ENCODE measurements around the gene PIAS2.

PIAS2 gene

DNA sequence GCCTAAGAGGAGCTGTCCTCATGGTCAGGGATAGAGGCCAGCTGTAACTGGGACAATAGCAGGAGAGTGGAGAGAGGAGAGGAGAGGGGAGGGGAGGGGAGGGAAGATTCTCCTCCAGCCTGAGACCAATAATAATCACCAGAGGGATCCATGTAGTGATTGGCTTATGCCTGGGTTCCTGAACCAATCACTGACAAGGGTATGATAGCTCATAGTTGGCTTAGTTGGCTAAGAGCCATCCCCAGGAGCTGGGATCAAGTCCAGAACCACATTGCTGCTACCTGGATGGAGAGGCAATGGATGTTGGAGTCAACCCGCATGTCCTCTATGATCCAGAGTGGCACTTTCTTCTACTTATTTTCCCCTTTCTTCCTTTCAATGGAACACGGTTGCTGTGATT is 152.7 kb downstream of the PIAS2 start:
- TF ChIP-seq, protein P1, sequence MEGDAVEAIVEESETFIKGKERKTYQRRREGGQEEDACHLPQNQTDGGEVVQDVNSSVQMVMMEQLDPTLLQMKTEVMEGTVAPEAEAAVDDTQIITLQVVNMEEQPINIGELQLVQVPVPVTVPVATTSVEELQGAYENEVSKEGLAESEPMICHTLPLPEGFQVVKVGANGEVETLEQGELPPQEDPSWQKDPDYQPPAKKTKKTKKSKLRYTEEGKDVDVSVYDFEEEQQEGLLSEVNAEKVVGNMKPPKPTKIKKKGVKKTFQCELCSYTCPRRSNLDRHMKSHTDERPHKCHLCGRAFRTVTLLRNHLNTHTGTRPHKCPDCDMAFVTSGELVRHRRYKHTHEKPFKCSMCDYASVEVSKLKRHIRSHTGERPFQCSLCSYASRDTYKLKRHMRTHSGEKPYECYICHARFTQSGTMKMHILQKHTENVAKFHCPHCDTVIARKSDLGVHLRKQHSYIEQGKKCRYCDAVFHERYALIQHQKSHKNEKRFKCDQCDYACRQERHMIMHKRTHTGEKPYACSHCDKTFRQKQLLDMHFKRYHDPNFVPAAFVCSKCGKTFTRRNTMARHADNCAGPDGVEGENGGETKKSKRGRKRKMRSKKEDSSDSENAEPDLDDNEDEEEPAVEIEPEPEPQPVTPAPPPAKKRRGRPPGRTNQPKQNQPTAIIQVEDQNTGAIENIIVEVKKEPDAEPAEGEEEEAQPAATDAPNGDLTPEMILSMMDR (conservative IDR thresholded peaks at IDR 0.05; ENCODE audit: low read depth, low read length) = no peak
- DNase-seq (ENCODE audit: low read depth) = no peak
- no peak overlapping the region for H3K4me3 ChIP-seq (ENCODE audit: low read depth, low read length)

DNA sequence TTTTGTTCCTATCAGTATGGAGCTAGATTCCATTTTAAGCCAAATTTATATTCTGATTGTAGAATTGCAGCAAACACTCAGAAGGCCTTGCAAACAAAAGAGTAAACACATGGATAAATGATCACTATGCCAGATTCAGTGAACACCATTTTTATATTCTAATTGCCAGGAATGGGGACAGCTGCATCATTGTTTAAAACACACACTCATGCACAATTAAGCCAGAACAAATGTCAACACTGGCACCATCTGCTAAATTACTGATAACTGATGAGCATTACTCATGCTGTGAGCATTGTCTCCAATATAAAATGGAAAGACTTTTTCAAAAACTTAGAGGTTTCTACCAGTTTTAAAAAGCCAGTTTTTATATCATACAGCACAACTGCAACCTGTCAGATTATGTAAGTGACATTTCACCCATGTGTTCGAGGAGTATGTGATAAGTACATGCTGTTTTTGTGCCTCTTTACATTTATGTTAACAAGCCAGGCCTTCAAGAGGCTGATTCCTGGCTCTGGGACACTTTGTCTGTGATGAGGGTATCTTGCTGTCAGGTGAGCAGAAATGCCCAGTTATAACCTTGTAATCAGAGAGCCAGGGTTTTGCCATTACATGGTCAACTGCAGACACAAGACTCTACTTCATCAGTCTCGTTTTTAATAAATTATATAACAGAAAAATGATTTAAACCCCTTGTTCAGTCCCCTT is 156.1 kb downstream of the PIAS2 start:
- no peak overlapping the region for H3K4me3 ChIP-seq (ENCODE audit: low read depth, low read length)
- DNase-seq (ENCODE audit: low read depth) = no peak
- TF ChIP-seq, protein P1 (conservative IDR thresholded peaks at IDR 0.05; ENCODE audit: low read depth, low read length) = no peak

DNA sequence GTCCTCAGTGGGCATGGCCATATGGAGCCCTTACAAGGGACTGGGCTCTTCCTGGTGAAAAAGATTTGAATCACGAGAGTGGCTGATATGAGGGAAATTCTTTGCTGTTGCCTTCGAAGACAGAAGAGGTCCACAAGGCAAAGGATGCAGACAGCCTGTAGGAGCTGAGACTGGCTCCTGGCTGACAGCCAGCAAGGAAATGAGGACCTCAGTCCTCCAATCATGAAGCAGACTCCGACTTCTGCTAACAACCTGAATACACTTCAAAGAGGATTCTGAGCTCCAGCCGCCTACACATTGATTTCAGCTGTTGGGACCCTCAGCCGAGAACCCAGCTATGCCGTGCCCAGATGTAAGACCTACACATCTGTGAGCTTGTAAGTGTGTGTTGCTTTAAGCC is 157.4 kb downstream of the PIAS2 start:
- TF ChIP-seq, protein P1 (conservative IDR thresholded peaks at IDR 0.05; ENCODE audit: low read depth, low read length) = no peak
- no peak overlapping the region for H3K4me3 ChIP-seq (ENCODE audit: low read depth, low read length)
- DNase-seq (ENCODE audit: low read depth) = no peak

DNA sequence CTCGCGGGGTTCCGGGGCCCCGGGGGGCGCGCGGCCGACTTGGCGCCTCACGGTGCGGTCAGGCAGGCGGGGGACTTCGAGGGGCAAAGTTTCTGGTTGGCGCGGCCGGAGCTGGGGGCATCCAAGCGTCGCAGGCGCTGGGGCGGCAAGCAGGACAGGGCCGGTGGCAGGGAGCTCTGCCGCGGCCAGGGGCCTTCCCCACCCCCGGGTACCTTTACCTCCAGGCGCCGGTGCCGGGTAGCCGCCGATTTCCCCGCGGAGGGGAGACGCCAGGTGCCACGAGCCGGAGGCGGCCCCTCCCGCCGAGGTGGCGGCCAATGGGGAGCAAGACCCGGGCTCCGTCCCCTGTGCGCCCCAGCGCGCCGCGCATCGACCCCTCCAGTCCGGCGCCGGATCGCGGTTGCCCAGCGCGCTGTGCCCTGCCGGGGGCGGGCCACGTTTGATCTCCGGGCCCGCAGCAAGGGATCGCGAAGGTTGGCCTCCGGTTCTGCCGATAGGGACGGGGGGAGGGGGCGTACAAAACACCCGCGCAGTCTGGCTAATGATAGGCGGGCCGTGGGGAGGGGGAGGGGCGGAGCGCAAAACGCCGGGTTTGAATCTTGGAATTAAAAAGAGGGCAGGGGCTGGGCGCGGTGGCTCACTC is 160.6 kb downstream of the PIAS2 start, which contains the start of gene ST8SIA5:
ST8SIA5 (minus strand) TSS at position 495 of the 643 bp plus-strand sequence. CDS start 545 bp downstream, outside the sequence.
- TF ChIP-seq, protein P1 (conservative IDR thresholded peaks at IDR 0.05; ENCODE audit: low read depth, low read length) = no peak
- peak within 1 kb of the TSS; percentile 22 for H3K4me3 ChIP-seq (ENCODE audit: low read depth, low read length)

DNA sequence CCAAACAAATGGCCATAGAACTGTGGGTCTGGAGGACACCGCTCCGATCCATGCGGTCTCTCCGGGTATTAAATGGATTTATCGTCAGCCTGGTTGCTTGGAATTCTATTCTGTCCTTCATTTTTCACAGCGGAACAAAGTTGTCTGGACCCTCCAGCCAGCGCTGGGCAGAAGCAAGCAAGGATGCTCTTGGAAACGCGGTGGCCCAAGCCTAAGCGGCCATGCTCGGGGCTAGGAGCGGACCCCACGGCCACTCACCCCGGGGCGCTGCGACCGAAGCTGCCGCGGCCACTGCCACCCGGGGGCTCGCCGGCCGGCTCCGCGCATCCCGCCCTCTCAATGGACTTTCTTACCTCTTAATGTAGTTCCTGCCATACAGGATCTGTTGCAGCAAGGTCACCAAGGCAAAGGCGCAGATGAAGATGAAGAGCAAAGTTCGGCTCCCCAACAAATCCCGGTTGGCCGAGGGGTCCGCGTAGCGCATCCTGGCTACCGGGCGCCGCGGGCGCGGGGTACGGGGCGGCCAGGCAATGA is 161.2 kb downstream of the PIAS2 start:
- no peak overlapping the region for H3K4me3 ChIP-seq (ENCODE audit: low read depth, low read length)
- DNase-seq (ENCODE audit: low read depth) = no peak

More for the DNA sequence above, 160.6 kb downstream of the PIAS2 start, which contains the start of gene ST8SIA5:
- no peak for DNase-seq (ENCODE audit: low read depth)

DNA sequence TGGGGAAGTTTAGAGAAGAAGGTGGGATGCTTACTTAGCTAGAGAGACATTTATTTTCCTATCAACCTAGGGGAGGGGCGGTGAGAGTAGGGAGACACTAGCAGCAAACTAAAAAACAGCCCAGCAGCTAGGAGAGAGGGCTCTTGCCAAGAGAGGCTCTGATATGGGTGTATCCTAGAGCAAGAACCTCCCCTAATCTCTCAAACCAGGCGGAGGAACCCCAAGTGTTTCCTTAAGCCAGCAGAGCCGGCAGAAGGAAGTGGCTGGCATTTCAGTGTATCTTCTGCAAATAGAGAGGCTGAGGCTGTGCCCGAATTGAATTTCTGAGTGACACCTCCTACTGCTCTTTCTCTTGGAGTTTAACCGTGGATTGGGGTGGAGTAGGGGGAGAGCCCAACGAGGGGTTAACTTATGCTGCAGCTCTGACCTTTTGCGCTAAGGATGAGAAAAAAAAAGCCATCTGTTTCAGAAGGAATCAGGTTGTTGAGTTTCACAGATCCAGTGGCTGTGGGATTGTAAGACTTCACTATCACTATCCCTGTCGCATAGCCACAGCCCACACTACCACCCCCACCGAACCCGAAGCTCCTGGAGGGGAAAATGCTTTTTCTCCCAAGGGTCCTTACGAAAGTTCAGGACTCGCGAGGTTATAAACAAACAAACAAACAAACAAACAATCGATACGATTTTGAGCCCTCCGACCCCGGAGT is 161.8 kb downstream of the PIAS2 start:
- DNase-seq (ENCODE audit: low read depth) = no peak
- TF ChIP-seq, protein P1 (conservative IDR thresholded peaks at IDR 0.05; ENCODE audit: low read depth, low read length) = no peak
- no peak overlapping the region for H3K4me3 ChIP-seq (ENCODE audit: low read depth, low read length)

More for the DNA sequence above, 161.2 kb downstream of the PIAS2 start:
- TF ChIP-seq, protein P1 (conservative IDR thresholded peaks at IDR 0.05; ENCODE audit: low read depth, low read length) = no peak
